Peyer's patch (tissue), 4 donors: Measurements from ENCODE around the gene ZNF197.

Source experiments
- CTCF ChIP-seq, 6 experiments: fragments of 450-650 bp in 4 of 6; fragments of 200-600 bp in 2 of 6; sonication (generic) in 1 of 6; IDR thresholded peaks; one replicate each; pipeline ENCODE4 v1.5.1; 2017 to 2019; ENCODE audit warnings: antibody characterized with exemption in 6 of 6, mild to moderate bottlenecking in 3 of 6, moderate library complexity in 1 of 6
- POLR2A ChIP-seq, 2 donors: fragments of 450-650 bp; IDR thresholded peaks; one replicate each; pipeline ENCODE4 v1.5.1; 2017; ENCODE audit warnings: antibody characterized with exemption in 2 of 2, mild to moderate bottlenecking in 2 of 2, moderate library complexity in 2 of 2

- TF ChIP-seq CTCF (IDR thresholded peaks at IDR 0.05): no peak
- no peak for TF ChIP-seq POLR2A (IDR thresholded peaks at IDR 0.05)
Observed at GRCh38 chr3:44643024-44643423, 18.2 kb downstream of the ZNF197 start.
